Loucy (cell line): ENCODE results near the gene TTC12.

Experiments
- H2AFZ ChIP-seq: fragments of 200-600 bp; sonication (generic); 2 replicates; pipeline ENCODE4 v1.6.0; 2016; ENCODE audit warnings: antibody characterized with exemption, mild to moderate bottlenecking, low read length, moderate library complexity
- H3F3A ChIP-seq: fragments of 200-600 bp; 2 replicates; pipeline ENCODE4 v1.6.0; 2016; ENCODE audit warnings: antibody characterized with exemption, low read depth, mild to moderate bottlenecking
- H3K27me3 ChIP-seq: fragments of 200-600 bp; sonication (generic); 2 replicates; pipeline ENCODE4 v1.6.1; 2014; ENCODE audit warnings: low read length, mild to moderate bottlenecking; ENCODE audit not compliant: insufficient read depth, poor library complexity, severe bottlenecking
- H3K36me3 ChIP-seq: fragments of 200-600 bp; sonication (generic); 2 replicates; pipeline ENCODE4 v1.6.1; 2016; ENCODE audit warnings: low read length; ENCODE audit not compliant: insufficient read depth
- H3K4me1 ChIP-seq: fragments of 200-600 bp; sonication (generic); 2 replicates; pipeline ENCODE4 v1.5.1; 2014; ENCODE audit warnings: low read length, mild to moderate bottlenecking; ENCODE audit not compliant: insufficient read depth, poor library complexity, severe bottlenecking
- H3K4me2 ChIP-seq: fragments of 200-600 bp; sonication (generic); 2 replicates; pipeline ENCODE4 v1.6.0; 2014; ENCODE audit warnings: antibody characterized with exemption, low read length, low read depth, mild to moderate bottlenecking; ENCODE audit not compliant: poor library complexity, severe bottlenecking
- H3K4me3 ChIP-seq: fragments of 200-600 bp; sonication (generic); 2 replicates; pipeline ENCODE4 v1.5.1; 2014; ENCODE audit warnings: low read length, mild to moderate bottlenecking, mixed read lengths; ENCODE audit not compliant: poor library complexity, severe bottlenecking
- H3K79me2 ChIP-seq: fragments of 200-600 bp; sonication (generic); 2 replicates; pipeline ENCODE4 v1.6.1; 2014; ENCODE audit warnings: low read length; ENCODE audit not compliant: insufficient read depth
- H3K9ac ChIP-seq: fragments of 200-600 bp; sonication (generic); 2 replicates; pipeline ENCODE4 v1.6.0; 2014; ENCODE audit warnings: mild to moderate bottlenecking, low read depth, low read length, moderate library complexity; ENCODE audit not compliant: poor library complexity, severe bottlenecking
- H3K9me2 ChIP-seq: fragments of 200-600 bp; sonication (generic); replicated peaks from 2 replicates; pipeline ENCODE4 v1.6.1; 2016; ENCODE audit warnings: low read depth, low read length, mixed read lengths
- H3K9me3 ChIP-seq: fragments of 200-600 bp; sonication (generic); 2 replicates; pipeline ENCODE4 v1.6.1; 2014; ENCODE audit warnings: mild to moderate bottlenecking, antibody characterized with exemption, low read length, low read depth; ENCODE audit not compliant: insufficient read depth
- H4K20me1 ChIP-seq: fragments of 200-600 bp; sonication (generic); 2 replicates; pipeline ENCODE4 v1.6.0; 2014; ENCODE audit warnings: antibody characterized with exemption, low read length, mild to moderate bottlenecking; ENCODE audit not compliant: insufficient read depth, poor library complexity, severe bottlenecking
- EZH2phosphoT487 ChIP-seq: fragments of 200-600 bp; IDR thresholded peaks from 2 replicates; pipeline ENCODE4 v1.6.1; 2018; ENCODE audit warnings: antibody characterized with exemption, mild to moderate bottlenecking, moderate library complexity, borderline replicate concordance
- TF ChIP-seq, protein P1 (sequence below): fragments of 200-600 bp; sonication (generic); conservative IDR thresholded peaks from 2 replicates; pipeline ENCODE4 v1.5.1; 2014; ENCODE audit warnings: mild to moderate bottlenecking, antibody characterized with exemption, low read length

TTC12 gene

DNA sequence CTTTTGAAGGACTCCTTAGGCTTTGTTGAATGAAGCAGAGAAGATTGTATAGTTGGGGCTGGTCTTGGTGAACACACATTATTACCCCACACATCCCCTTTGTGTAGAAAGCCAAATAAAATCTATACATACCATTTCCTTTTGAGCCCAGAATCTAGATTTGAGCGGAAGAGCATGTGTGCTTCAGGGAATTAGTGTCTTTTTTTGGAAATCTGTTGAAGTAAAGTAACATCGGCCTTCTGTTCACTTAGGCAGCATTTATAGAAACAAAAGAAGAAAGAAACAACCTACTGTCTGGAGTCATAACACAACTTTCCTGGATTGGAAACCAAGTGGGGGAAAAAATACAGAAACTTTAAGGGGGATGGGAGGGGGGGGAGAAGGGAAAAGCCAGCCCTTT is 37.9 kb upstream of the TTC12 start:
- Histone ChIP-seq H2AFZ (no peak overlapping the region), H4K20me1 (no peaks in the 10 kb centered on the region), H3K27me3 (no peaks in the 10 kb centered on the region), H3F3A (no peaks in the 10 kb centered on the region), H3K36me3 (no peaks in the 10 kb centered on the region), H3K9me2 (no peaks in the 10 kb centered on the region), H3K9me3 (no peaks in the 10 kb centered on the region), H3K4me3 (no peak overlapping the region), H3K79me2 (no peaks in the 10 kb centered on the region), H3K9ac (no peak overlapping the region), H3K4me2 (no peak overlapping the region), H3K4me1 (no peaks in the 10 kb centered on the region)
- TF ChIP-seq, protein P1, sequence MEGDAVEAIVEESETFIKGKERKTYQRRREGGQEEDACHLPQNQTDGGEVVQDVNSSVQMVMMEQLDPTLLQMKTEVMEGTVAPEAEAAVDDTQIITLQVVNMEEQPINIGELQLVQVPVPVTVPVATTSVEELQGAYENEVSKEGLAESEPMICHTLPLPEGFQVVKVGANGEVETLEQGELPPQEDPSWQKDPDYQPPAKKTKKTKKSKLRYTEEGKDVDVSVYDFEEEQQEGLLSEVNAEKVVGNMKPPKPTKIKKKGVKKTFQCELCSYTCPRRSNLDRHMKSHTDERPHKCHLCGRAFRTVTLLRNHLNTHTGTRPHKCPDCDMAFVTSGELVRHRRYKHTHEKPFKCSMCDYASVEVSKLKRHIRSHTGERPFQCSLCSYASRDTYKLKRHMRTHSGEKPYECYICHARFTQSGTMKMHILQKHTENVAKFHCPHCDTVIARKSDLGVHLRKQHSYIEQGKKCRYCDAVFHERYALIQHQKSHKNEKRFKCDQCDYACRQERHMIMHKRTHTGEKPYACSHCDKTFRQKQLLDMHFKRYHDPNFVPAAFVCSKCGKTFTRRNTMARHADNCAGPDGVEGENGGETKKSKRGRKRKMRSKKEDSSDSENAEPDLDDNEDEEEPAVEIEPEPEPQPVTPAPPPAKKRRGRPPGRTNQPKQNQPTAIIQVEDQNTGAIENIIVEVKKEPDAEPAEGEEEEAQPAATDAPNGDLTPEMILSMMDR: no peak
- no peak for TF ChIP-seq EZH2phosphoT487

DNA sequence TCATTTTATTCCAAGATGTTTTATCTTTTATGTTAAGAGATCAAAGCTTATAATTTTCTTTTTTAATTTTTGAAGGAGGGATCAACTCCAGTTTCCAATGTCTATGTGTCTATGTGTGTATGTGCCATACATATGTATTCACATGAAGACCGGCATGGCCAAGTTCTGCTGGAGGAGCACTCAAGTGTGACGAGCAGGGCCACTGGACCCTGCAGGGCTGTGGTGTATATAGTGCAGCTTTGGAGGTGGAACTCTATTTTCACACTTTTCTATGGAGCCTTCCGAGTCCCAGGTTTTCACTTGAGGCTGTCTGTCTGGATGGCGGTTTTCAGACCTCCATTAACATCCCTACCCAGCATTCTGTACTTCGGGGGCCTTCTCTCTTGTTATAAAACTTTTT is 36.5 kb upstream of the TTC12 start:
- Histone ChIP-seq H3K9ac (no peak overlapping the region), H3K27me3 (no peaks in the 10 kb centered on the region), H3K9me3 (no peaks in the 10 kb centered on the region), H3K4me3 (no peak overlapping the region), H3K9me2 (no peaks in the 10 kb centered on the region), H2AFZ (no peak overlapping the region), H3K4me2 (no peak overlapping the region), H4K20me1 (no peaks in the 10 kb centered on the region), H3F3A (no peaks in the 10 kb centered on the region), H3K79me2 (no peaks in the 10 kb centered on the region), H3K36me3 (no peaks in the 10 kb centered on the region), H3K4me1 (no peaks in the 10 kb centered on the region)
- TF ChIP-seq, protein P1: no peak
- TF ChIP-seq EZH2phosphoT487: no peak

DNA sequence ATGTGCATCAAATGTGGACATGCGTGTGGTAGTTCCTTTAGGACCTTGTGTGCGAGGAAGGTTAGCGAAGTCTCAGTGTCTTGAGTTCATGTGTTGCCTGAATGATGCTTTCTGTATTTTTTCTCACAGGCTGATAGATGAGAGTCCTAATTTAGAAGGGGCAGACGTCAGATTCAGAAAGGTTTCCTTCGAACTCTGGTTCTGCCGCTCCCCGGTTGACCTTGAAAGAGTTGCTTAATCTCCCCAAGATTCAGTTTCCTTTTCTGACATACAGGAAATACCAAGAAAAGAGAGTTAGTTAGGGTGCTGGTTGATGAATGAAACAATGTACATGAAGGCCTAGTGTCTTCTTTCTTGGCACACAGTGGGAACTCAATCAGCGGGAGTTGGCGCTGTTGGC is 35.9 kb upstream of the TTC12 start:
- Histone ChIP-seq H3K4me2 (no peak overlapping the region), H4K20me1 (no peaks in the 10 kb centered on the region), H3K4me3 (no peak overlapping the region), H3K4me1 (no peaks in the 10 kb centered on the region), H3K9ac (no peak overlapping the region), H3F3A (no peaks in the 10 kb centered on the region), H3K9me2 (no peaks in the 10 kb centered on the region), H3K27me3 (no peaks in the 10 kb centered on the region), H2AFZ (no peak overlapping the region), H3K36me3 (no peaks in the 10 kb centered on the region), H3K79me2 (no peaks in the 10 kb centered on the region), H3K9me3 (no peaks in the 10 kb centered on the region)
- TF ChIP-seq, protein P1: no peak
- TF ChIP-seq EZH2phosphoT487: no peak
